Measurements from ENCODE around the gene TNRC6B. TPM values are rescaled to one million over a fixed set of nuclear protein-coding genes. Genes with fewer than 3 reads are reported as not detected.

Gene TNRC6B
- total and polyA plus RNA-seq, 4 donors: 6.2 to 70.4 (median 26.5) TPM

GRCh38 chr22:40285513-40285912 lies 107.8 kb downstream of the TNRC6B start:
- Histone ChIP-seq H3K27me3 (ENCODE audit: control insufficient read depth in 3 of 3, insufficient read depth in 3 of 3, low read length in 2 of 3) (no peaks in the 10 kb centered on the region), H3K9ac (ENCODE audit: insufficient read depth in 1 of 2, low read length in 2 of 2) (no peak overlapping the region), H3K9me3 (ENCODE audit: control insufficient read depth in 4 of 4, insufficient read depth in 3 of 4, low read length in 3 of 4) (no peaks in the 10 kb centered on the region), H3K36me3 (ENCODE audit: control insufficient read depth in 4 of 4, insufficient read depth in 4 of 4, low read length in 4 of 4) (peaks cover 25 to 41% (median 32%) of the 10 kb centered on the region in 4 donors), H3K27ac (ENCODE audit: low read depth in 1 of 2, low read length in 1 of 2) (no peak overlapping the region), H3K4me3 (no peak overlapping the region), H3K4me1 (ENCODE audit: control insufficient read depth in 5 of 5, insufficient read depth in 5 of 5, low read length in 5 of 5) (no peaks in the 10 kb centered on the region)
- no peak for TF ChIP-seq CTCF (IDR thresholded peaks at IDR 0.05; ENCODE audit: control extremely low read depth, extremely low read depth)
- WGBS, 2 donors: 84 to 86% methylated on average over 7 of the region's 7 CpGs
- ATAC-seq (ENCODE audit: insufficient read depth, low FRiP score) (no peak), DNase-seq (no peak)

DNA sequence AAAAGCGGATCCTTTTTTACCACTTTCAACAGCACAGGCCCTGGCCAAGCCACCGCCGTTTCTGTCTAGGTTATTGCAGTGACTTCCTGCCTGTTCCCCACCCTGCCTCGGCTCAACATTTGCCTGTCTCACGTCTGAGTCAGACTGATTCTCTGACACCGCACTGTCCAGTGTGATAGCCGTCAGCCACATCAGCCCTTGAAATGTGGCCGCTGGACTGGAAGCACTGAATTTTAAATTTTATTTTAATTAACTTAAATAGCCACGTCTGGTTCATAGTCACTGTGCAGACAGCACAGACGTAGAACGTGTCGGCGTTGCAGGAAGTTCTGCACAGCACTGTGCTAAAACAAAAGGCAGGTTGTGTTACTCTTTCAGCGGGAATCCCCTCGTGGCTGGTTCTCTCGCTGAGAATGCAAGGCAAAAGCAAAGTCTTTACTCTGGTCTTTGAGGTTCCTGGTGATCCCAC lies 112.3 kb downstream of the TNRC6B start:
- Histone ChIP-seq H3K27me3 (ENCODE audit: control insufficient read depth in 3 of 3, insufficient read depth in 3 of 3, low read length in 2 of 3) (no peaks in the 10 kb centered on the region), H3K27ac (ENCODE audit: low read depth in 1 of 2, low read length in 1 of 2) (peak overlapping the region in 1 of 2 donors; percentile 34), H3K36me3 (ENCODE audit: control insufficient read depth in 4 of 4, insufficient read depth in 4 of 4, low read length in 4 of 4) (peaks cover 30 to 37% (median 35%) of the 10 kb centered on the region in 4 donors), H3K4me1 (ENCODE audit: control insufficient read depth in 5 of 5, insufficient read depth in 5 of 5, low read length in 5 of 5) (no peaks in the 10 kb centered on the region), H3K9me3 (ENCODE audit: control insufficient read depth in 4 of 4, insufficient read depth in 3 of 4, low read length in 3 of 4) (no peaks in the 10 kb centered on the region), H3K4me3 (no peak overlapping the region), H3K9ac (ENCODE audit: insufficient read depth in 1 of 2, low read length in 2 of 2) (no peak overlapping the region)
- no peak for TF ChIP-seq CTCF (IDR thresholded peaks at IDR 0.05; ENCODE audit: control extremely low read depth, extremely low read depth)
- 38 to 59% methylated on average over 16 of the region's 16 CpGs for whole genome bisulfite sequencing, 2 donors
- DNase-seq (no peak), ATAC-seq (ENCODE audit: insufficient read depth, low FRiP score) (no peak)

- no peak for TF ChIP-seq CTCF (IDR thresholded peaks at IDR 0.05; ENCODE audit: control extremely low read depth, extremely low read depth)
- no peak overlapping the region for H3K27ac ChIP-seq (ENCODE audit: low read depth in 1 of 2, low read length in 1 of 2)
- DNase-seq (no peak), ATAC-seq (ENCODE audit: insufficient read depth, low FRiP score) (no peak)
- no peaks in the 10 kb centered on the region for H3K9me3 ChIP-seq (ENCODE audit: control insufficient read depth in 4 of 4, insufficient read depth in 3 of 4, low read length in 3 of 4)
- no peak overlapping the region for H3K4me3 ChIP-seq
- peaks cover 30 to 36% (median 34%) of the 10 kb centered on the region in 4 donors for H3K36me3 ChIP-seq (ENCODE audit: control insufficient read depth in 4 of 4, insufficient read depth in 4 of 4, low read length in 4 of 4)
- H3K27me3 ChIP-seq (ENCODE audit: control insufficient read depth in 3 of 3, insufficient read depth in 3 of 3, low read length in 2 of 3): no peaks in the 10 kb centered on the region
- WGBS, 2 donors: 86 to 92% methylated on average over 7 of the region's 7 CpGs
- H3K9ac ChIP-seq (ENCODE audit: insufficient read depth in 1 of 2, low read length in 2 of 2): no peak overlapping the region
- no peaks in the 10 kb centered on the region for H3K4me1 ChIP-seq (ENCODE audit: control insufficient read depth in 5 of 5, insufficient read depth in 5 of 5, low read length in 5 of 5)
Observed at GRCh38 chr22:40290516-40290915, 112.8 kb downstream of the TNRC6B start.

DNA sequence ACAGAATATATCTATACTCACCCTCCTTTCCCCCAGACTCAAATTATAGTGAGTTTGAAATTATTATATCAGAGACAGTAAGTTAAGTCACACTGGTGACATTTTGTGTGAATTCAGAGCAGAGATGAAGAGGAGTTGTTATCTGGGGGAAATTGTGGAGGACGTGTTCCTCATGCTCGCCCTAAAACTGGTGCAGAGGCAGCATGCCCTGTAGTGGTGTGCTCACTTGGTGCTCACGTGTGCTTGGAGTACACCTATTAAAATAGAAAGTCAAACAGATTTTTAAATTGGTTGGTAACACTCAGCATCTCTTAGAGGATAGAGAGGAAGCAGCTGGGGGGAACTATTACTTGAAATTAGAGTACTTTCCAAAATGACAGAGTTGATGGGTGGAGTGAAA lies 117.0 kb downstream of the TNRC6B start:
- no peak overlapping the region for H3K9ac ChIP-seq (ENCODE audit: insufficient read depth in 1 of 2, low read length in 2 of 2)
- H3K4me1 ChIP-seq (ENCODE audit: control insufficient read depth in 5 of 5, insufficient read depth in 5 of 5, low read length in 5 of 5): peaks cover 0 to 5% (median 1%) of the 10 kb centered on the region in 5 donors
- WGBS, 2 donors: 93 to 94% methylated on average over 3 of the region's 3 CpGs
- no peak for TF ChIP-seq CTCF (IDR thresholded peaks at IDR 0.05; ENCODE audit: control extremely low read depth, extremely low read depth)
- no peaks in the 10 kb centered on the region for H3K27me3 ChIP-seq (ENCODE audit: control insufficient read depth in 3 of 3, insufficient read depth in 3 of 3, low read length in 2 of 3)
- DNase-seq (no peak), ATAC-seq (ENCODE audit: insufficient read depth, low FRiP score) (no peak)
- no peaks in the 10 kb centered on the region for H3K9me3 ChIP-seq (ENCODE audit: control insufficient read depth in 4 of 4, insufficient read depth in 3 of 4, low read length in 3 of 4)
- H3K27ac ChIP-seq (ENCODE audit: low read depth in 1 of 2, low read length in 1 of 2): no peak overlapping the region
- no peak overlapping the region for H3K4me3 ChIP-seq
- peaks cover 9 to 19% (median 18%) of the 10 kb centered on the region in 4 donors for H3K36me3 ChIP-seq (ENCODE audit: control insufficient read depth in 4 of 4, insufficient read depth in 4 of 4, low read length in 4 of 4)

All from lung (tissue), 12 donors.